Mesenchymal stem cell (in vitro differentiated cells and primary cell): ENCODE data around the gene NOP56.

Experiments
- DNase-seq: peaks from one replicate; pipeline ENCODE4 v3.0.0-alpha.2; 2013
- H2AFZ ChIP-seq: one replicate; pipeline ENCODE4 v1.6.1; 2013; ENCODE audit warnings: low read depth, mild to moderate bottlenecking, control low read depth, inconsistent platforms, low read length, moderate library complexity
- H2AK5ac ChIP-seq: 2 replicates; pipeline ENCODE4 v1.6.1; 2013; ENCODE audit warnings: low read length, moderate library complexity, mild to moderate bottlenecking, inconsistent platforms; ENCODE audit not compliant: severe bottlenecking
- H2BK120ac ChIP-seq: one replicate; pipeline ENCODE4 v1.6.1; 2013; ENCODE audit warnings: low read depth, mild to moderate bottlenecking, inconsistent platforms, low read length, moderate library complexity
- H2BK12ac ChIP-seq, 2 experiments: one replicate each; pipeline ENCODE4 v1.6.1; 2013; ENCODE audit warnings: inconsistent platforms in 2 of 2, low read length in 2 of 2, mild to moderate bottlenecking in 2 of 2, moderate library complexity in 2 of 2, control low read depth in 1 of 2
- H2BK15ac ChIP-seq: one replicate; pipeline ENCODE4 v1.6.1; 2013; ENCODE audit warnings: mild to moderate bottlenecking, low read depth, inconsistent platforms; ENCODE audit not compliant: poor library complexity, severe bottlenecking
- H2BK5ac ChIP-seq: 2 replicates; pipeline ENCODE4 v1.6.1; 2013; ENCODE audit warnings: low read depth, mild to moderate bottlenecking, low read length, control low read depth, inconsistent platforms; ENCODE audit not compliant: poor library complexity, severe bottlenecking
- H3K14ac ChIP-seq, 2 experiments: one replicate each; pipeline ENCODE4 v1.6.1; 2013; ENCODE audit warnings: inconsistent platforms in 2 of 2, low read length in 2 of 2, control low read depth in 1 of 2, mild to moderate bottlenecking in 1 of 2, moderate library complexity in 1 of 2
- H3K18ac ChIP-seq, 2 experiments: one replicate each; pipeline ENCODE4 v1.6.1; 2013; ENCODE audit warnings: inconsistent platforms in 2 of 2, low read length in 2 of 2, control low read depth in 1 of 2, low read depth in 1 of 2, mild to moderate bottlenecking in 1 of 2
- H3K23ac ChIP-seq, 2 experiments: one replicate each; pipeline ENCODE4 v1.6.1; 2013; ENCODE audit warnings: inconsistent platforms in 2 of 2, low read length in 2 of 2, mild to moderate bottlenecking in 2 of 2, moderate library complexity in 2 of 2, control low read depth in 1 of 2
- H3K27ac ChIP-seq: 2 replicates; pipeline ENCODE4 v1.5.1; 2013; ENCODE audit warnings: mild to moderate bottlenecking, moderate library complexity, low read length, control low read depth, inconsistent platforms; ENCODE audit not compliant: poor library complexity, severe bottlenecking
- H3K27me3 ChIP-seq, 2 experiments: 2 replicates each; pipeline versions ENCODE4 v1.6.1 to v1.7.0; 2013; ENCODE audit warnings: low read length in 2 of 2, mild to moderate bottlenecking in 2 of 2, moderate library complexity in 2 of 2, control low read depth in 1 of 2, inconsistent platforms in 1 of 2; ENCODE audit not compliant: control insufficient read depth in 1 of 2, insufficient read depth in 1 of 2
- H3K36me3 ChIP-seq, 2 experiments: 2 replicates each; pipeline versions ENCODE4 v1.6.1 to v1.7.0; 2013; ENCODE audit warnings: low read length in 2 of 2, control low read depth in 1 of 2, inconsistent platforms in 1 of 2, low read depth in 1 of 2, mild to moderate bottlenecking in 1 of 2; ENCODE audit not compliant: insufficient read depth in 2 of 2, control insufficient read depth in 1 of 2
- H3K4ac ChIP-seq, 2 experiments: one replicate each; pipeline ENCODE4 v1.6.1; 2013; ENCODE audit warnings: inconsistent platforms in 2 of 2, low read length in 2 of 2, mild to moderate bottlenecking in 2 of 2, moderate library complexity in 2 of 2, control low read depth in 1 of 2, low read depth in 1 of 2
- H3K4me1 ChIP-seq: 2 replicates; pipeline ENCODE4 v1.6.1; 2013; ENCODE audit warnings: low read depth, low read length, control low read depth; ENCODE audit not compliant: control insufficient read depth, insufficient read depth
- H3K4me2 ChIP-seq: 2 replicates; pipeline ENCODE4 v1.6.1; 2013; ENCODE audit warnings: low read length, mild to moderate bottlenecking, inconsistent platforms; ENCODE audit not compliant: poor library complexity, severe bottlenecking
- H3K4me3 ChIP-seq, 2 experiments: 2 replicates each; pipeline versions ENCODE4 v1.5.1 to v1.7.0; 2013; ENCODE audit warnings: low read length in 2 of 2, mild to moderate bottlenecking in 2 of 2, control low read depth in 1 of 2, low read depth in 1 of 2; ENCODE audit not compliant: insufficient read depth in 1 of 2
- H3K79me1 ChIP-seq: replicated peaks from 2 replicates; pipeline ENCODE4 v1.6.1; 2013; ENCODE audit warnings: mild to moderate bottlenecking, control low read depth, low read length, inconsistent platforms; ENCODE audit not compliant: poor library complexity, severe bottlenecking
- H3K9ac ChIP-seq: 2 replicates; pipeline ENCODE4 v1.7.0; 2013; ENCODE audit warnings: mild to moderate bottlenecking, low read length, moderate library complexity
- H3K9me3 ChIP-seq: 2 replicates; pipeline ENCODE4 v1.7.0; 2013; ENCODE audit warnings: mild to moderate bottlenecking, low read length; ENCODE audit not compliant: control insufficient read depth
- H4K8ac ChIP-seq: one replicate; pipeline ENCODE4 v1.6.1; 2013; ENCODE audit warnings: inconsistent platforms, mild to moderate bottlenecking, low read length, moderate library complexity
- H4K91ac ChIP-seq: one replicate; pipeline ENCODE4 v1.6.1; 2013; ENCODE audit warnings: mild to moderate bottlenecking, low read length, inconsistent platforms
- WGBS: methylation state at CpG from one replicate; pipeline ENCODE4 v1.1.7; 2013; ENCODE audit warnings: mixed read lengths; 5-methylcytosine and 5-hydroxymethylcytosine counted together

The NOP56 gene

GRCh38 chr20:2654384-2654822 lies 2.0 kb downstream of the NOP56 start:
- H3K4me1 ChIP-seq, result peaks cover 12% of the 10 kb centered on the region
- peak overlapping the region; percentile 91 for H3K4me2 ChIP-seq
- peak overlapping the region in 1 of 2 experiments; percentile 65 for H3K23ac ChIP-seq
- 88% methylated on average over 9 of the region's 9 CpGs for WGBS
- no peaks in the 10 kb centered on the region for H3K27me3 ChIP-seq
- H3K27ac ChIP-seq, result no peak overlapping the region
- H2BK5ac ChIP-seq, result no peak overlapping the region
- H3K4ac ChIP-seq, result no peak overlapping the region
- peak overlapping the region in 1 of 2 experiments; percentile 97 for H3K4me3 ChIP-seq
- H3K9me3 ChIP-seq, result no peaks in the 10 kb centered on the region
- H3K79me1 ChIP-seq, result peaks cover 22% of the 10 kb centered on the region
- H2AK5ac ChIP-seq, result no peak overlapping the region
- H2BK120ac ChIP-seq, result no peak overlapping the region
- H2BK15ac ChIP-seq, result no peak overlapping the region
- H3K18ac ChIP-seq, result no peak overlapping the region
- no peak overlapping the region for H2BK12ac ChIP-seq
- H4K8ac ChIP-seq, result peak overlapping the region; percentile 7
- no peak overlapping the region for H2AFZ ChIP-seq
- peak overlapping the region; percentile 96 for H3K9ac ChIP-seq
- no peak overlapping the region for H4K91ac ChIP-seq
- DNase-seq, result no peak
- peaks cover 54 to 57% of the 10 kb centered on the region in 2 experiments for H3K36me3 ChIP-seq
- H3K14ac ChIP-seq, result no peak overlapping the region

- Histone ChIP-seq H3K4me2 (peak overlapping the region; percentile 91), H3K23ac (no peak overlapping the region), H3K36me3 (peaks cover 59 to 61% of the 10 kb centered on the region in 2 experiments), H2BK12ac (no peak overlapping the region), H3K4me1 (peaks cover 12% of the 10 kb centered on the region), H4K8ac (peak overlapping the region; percentile 7), H3K27ac (no peak overlapping the region), H2AK5ac (no peak overlapping the region), H3K27me3 (no peaks in the 10 kb centered on the region), H2BK120ac (no peak overlapping the region), H3K4me3 (no peak overlapping the region), H3K79me1 (peaks cover 25% of the 10 kb centered on the region), H3K14ac (no peak overlapping the region), H2BK15ac (no peak overlapping the region), H4K91ac (no peak overlapping the region), H3K4ac (no peak overlapping the region), H2AFZ (no peak overlapping the region), H2BK5ac (no peak overlapping the region), H3K18ac (no peak overlapping the region), H3K9ac (peak overlapping the region; percentile 96), H3K9me3 (no peaks in the 10 kb centered on the region)
- WGBS, result 95% methylated on average over 3 of the region's 3 CpGs
- DNase-seq, result no peak
Measured at GRCh38 chr20:2654831-2655230, 2.4 kb downstream of the NOP56 start.

- Histone ChIP-seq H3K23ac (no peak overlapping the region), H2BK12ac (no peak overlapping the region), H3K36me3 (peaks cover 65 to 68% of the 10 kb centered on the region in 2 experiments), H3K9ac (peak overlapping the region; percentile 15), H3K4me3 (no peak overlapping the region), H2BK15ac (no peak overlapping the region), H2BK120ac (no peak overlapping the region), H3K9me3 (no peaks in the 10 kb centered on the region), H2AK5ac (no peak overlapping the region), H3K4me2 (no peak overlapping the region), H2AFZ (no peak overlapping the region), H4K91ac (no peak overlapping the region), H3K4me1 (peaks cover 12% of the 10 kb centered on the region), H4K8ac (peak overlapping the region; percentile 7), H3K4ac (no peak overlapping the region), H2BK5ac (no peak overlapping the region), H3K14ac (no peak overlapping the region), H3K27me3 (no peaks in the 10 kb centered on the region), H3K27ac (no peak overlapping the region), H3K79me1 (peaks cover 21% of the 10 kb centered on the region), H3K18ac (no peak overlapping the region)
- DNase-seq, result no peak
- WGBS, result 96% methylated on average over 17 of the region's 17 CpGs
Measured at GRCh38 chr20:2655331-2656116, 3.1 kb downstream of the NOP56 start.

GRCh38 chr20:2656471-2657117 lies 4.2 kb downstream of the NOP56 start:
- H3K9me3 ChIP-seq, result no peaks in the 10 kb centered on the region
- no peak overlapping the region for H4K91ac ChIP-seq
- H3K18ac ChIP-seq, result no peak overlapping the region
- DNase-seq, result no peak
- no peak overlapping the region for H3K4me2 ChIP-seq
- WGBS, result 99% methylated on average over 12 of the region's 12 CpGs
- H3K23ac ChIP-seq, result no peak overlapping the region
- no peak overlapping the region for H2AK5ac ChIP-seq
- H3K27ac ChIP-seq, result no peak overlapping the region
- H2BK15ac ChIP-seq, result no peak overlapping the region
- no peak overlapping the region for H2BK120ac ChIP-seq
- H3K9ac ChIP-seq, result no peak overlapping the region
- no peak overlapping the region for H2AFZ ChIP-seq
- no peak overlapping the region for H2BK12ac ChIP-seq
- H3K27me3 ChIP-seq, result no peaks in the 10 kb centered on the region
- no peak overlapping the region for H4K8ac ChIP-seq
- no peak overlapping the region for H3K14ac ChIP-seq
- peaks cover 71 to 77% of the 10 kb centered on the region in 2 experiments for H3K36me3 ChIP-seq
- H3K4me1 ChIP-seq, result peaks cover 12% of the 10 kb centered on the region
- no peak overlapping the region for H3K4ac ChIP-seq
- H3K79me1 ChIP-seq, result peaks cover 25% of the 10 kb centered on the region
- no peak overlapping the region for H2BK5ac ChIP-seq
- H3K4me3 ChIP-seq, result no peak overlapping the region
